ENCODE data around the gene PEX5L. TPM values are rescaled to one million over a fixed set of nuclear protein-coding genes. Genes with fewer than 3 reads are reported as not detected.

PEX5L gene
- total RNA-seq, 1 experiment from 2014 or later, result not detected

DNA sequence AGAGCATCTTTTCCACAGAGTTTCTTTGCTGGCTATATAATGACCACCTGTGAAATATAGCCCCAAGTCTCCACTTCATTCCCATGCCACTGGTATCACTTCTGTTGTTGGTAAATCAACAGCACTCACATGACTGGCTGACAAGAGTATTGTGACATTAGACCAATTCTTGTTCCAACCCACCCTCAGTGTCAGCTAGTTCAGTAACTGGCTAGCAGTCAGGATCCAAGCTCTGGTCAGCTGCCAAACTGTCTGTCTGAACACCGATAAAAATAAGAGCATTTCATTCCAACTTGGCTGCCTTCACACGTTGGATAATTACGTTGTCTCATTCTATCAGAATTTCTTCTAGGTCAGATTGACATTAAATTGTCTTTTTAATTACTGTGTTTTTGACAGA, 217.4 kb downstream of the PEX5L start:
- no peak overlapping the region for H2AFZ ChIP-seq (ENCODE audit: low read depth, low read length, poor library complexity, severe bottlenecking)
- TF ChIP-seq SP1 (IDR thresholded peaks at IDR 0.05; ENCODE audit: low read depth), result no peak
- TF ChIP-seq FOSL1 (IDR thresholded peaks at IDR 0.05; ENCODE audit: low read depth), result no peak
- no peak for TF ChIP-seq JUND (IDR thresholded peaks at IDR 0.05)
- TF ChIP-seq, protein P1, sequence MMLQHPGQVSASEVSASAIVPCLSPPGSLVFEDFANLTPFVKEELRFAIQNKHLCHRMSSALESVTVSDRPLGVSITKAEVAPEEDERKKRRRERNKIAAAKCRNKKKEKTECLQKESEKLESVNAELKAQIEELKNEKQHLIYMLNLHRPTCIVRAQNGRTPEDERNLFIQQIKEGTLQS (IDR thresholded peaks at IDR 0.05), result no peak
- TF ChIP-seq CEBPB (IDR thresholded peaks at IDR 0.05; ENCODE audit: low read depth), result no peak
- TF ChIP-seq SRF (IDR thresholded peaks at IDR 0.05; ENCODE audit: low read depth), result no peak
- no peak for TF ChIP-seq TCF7L2 (IDR thresholded peaks at IDR 0.05; ENCODE audit: borderline replicate concordance, extremely low read depth, insufficient read depth, insufficient read length)
- no peak for TF ChIP-seq EZH2 (IDR thresholded peaks at IDR 0.05)
- TF ChIP-seq ZFX (IDR thresholded peaks at IDR 0.05), result no peak
- TF ChIP-seq, protein P2, sequence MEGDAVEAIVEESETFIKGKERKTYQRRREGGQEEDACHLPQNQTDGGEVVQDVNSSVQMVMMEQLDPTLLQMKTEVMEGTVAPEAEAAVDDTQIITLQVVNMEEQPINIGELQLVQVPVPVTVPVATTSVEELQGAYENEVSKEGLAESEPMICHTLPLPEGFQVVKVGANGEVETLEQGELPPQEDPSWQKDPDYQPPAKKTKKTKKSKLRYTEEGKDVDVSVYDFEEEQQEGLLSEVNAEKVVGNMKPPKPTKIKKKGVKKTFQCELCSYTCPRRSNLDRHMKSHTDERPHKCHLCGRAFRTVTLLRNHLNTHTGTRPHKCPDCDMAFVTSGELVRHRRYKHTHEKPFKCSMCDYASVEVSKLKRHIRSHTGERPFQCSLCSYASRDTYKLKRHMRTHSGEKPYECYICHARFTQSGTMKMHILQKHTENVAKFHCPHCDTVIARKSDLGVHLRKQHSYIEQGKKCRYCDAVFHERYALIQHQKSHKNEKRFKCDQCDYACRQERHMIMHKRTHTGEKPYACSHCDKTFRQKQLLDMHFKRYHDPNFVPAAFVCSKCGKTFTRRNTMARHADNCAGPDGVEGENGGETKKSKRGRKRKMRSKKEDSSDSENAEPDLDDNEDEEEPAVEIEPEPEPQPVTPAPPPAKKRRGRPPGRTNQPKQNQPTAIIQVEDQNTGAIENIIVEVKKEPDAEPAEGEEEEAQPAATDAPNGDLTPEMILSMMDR (IDR thresholded peaks at IDR 0.05 in 2 of 3, conservative IDR thresholded peaks at IDR 0.05 in 1 of 3; ENCODE audit: borderline replicate concordance in 1 of 3, insufficient read depth in 1 of 3, low read depth in 2 of 3, low read length in 2 of 3), result no peak
- no peak for TF ChIP-seq POLR2AphosphoS5 (IDR thresholded peaks at IDR 0.05; ENCODE audit: low read depth, low read length)
- TF ChIP-seq, protein P3, sequence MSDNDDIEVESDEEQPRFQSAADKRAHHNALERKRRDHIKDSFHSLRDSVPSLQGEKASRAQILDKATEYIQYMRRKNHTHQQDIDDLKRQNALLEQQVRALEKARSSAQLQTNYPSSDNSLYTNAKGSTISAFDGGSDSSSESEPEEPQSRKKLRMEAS (IDR thresholded peaks at IDR 0.05), result no peak
- no peak for TF ChIP-seq YY1 (IDR thresholded peaks at IDR 0.05; ENCODE audit: extremely low read depth, insufficient replicate concordance, low read depth, low read length)
- TF ChIP-seq ZNF274 (IDR thresholded peaks at IDR 0.05; ENCODE audit: low read depth, low read length), result no peak
- TF ChIP-seq EGR1 (IDR thresholded peaks at IDR 0.05; ENCODE audit: low read depth), result no peak
- TF ChIP-seq SIN3A (IDR thresholded peaks at IDR 0.05; ENCODE audit: low read depth), result no peak
- TF ChIP-seq, protein P4, sequence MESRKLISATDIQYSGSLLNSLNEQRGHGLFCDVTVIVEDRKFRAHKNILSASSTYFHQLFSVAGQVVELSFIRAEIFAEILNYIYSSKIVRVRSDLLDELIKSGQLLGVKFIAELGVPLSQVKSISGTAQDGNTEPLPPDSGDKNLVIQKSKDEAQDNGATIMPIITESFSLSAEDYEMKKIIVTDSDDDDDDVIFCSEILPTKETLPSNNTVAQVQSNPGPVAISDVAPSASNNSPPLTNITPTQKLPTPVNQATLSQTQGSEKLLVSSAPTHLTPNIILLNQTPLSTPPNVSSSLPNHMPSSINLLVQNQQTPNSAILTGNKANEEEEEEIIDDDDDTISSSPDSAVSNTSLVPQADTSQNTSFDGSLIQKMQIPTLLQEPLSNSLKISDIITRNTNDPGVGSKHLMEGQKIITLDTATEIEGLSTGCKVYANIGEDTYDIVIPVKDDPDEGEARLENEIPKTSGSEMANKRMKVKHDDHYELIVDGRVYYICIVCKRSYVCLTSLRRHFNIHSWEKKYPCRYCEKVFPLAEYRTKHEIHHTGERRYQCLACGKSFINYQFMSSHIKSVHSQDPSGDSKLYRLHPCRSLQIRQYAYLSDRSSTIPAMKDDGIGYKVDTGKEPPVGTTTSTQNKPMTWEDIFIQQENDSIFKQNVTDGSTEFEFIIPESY (IDR thresholded peaks at IDR 0.05; ENCODE audit: extremely low read depth, insufficient replicate concordance, low read length), result no peak
- no peak for TF ChIP-seq EZH2phosphoT487 (IDR thresholded peaks at IDR 0.05; ENCODE audit: borderline replicate concordance)
- no peak for TF ChIP-seq POLR2A (IDR thresholded peaks at IDR 0.05; ENCODE audit: borderline replicate concordance, extremely low read depth, insufficient read depth, insufficient read length)

More for the DNA sequence above, 217.4 kb downstream of the PEX5L start:
- BruUV-seq (replicated peaks), result no TSS peak
- Histone ChIP-seq H3K27me3 (ENCODE audit: insufficient read depth, low read length) (peaks cover 29% of the 10 kb centered on the region), H3K4me2 (ENCODE audit: low read length) (no peak overlapping the region), H3K4me3 (replicated peaks in 1 of 2; ENCODE audit: low read depth in 1 of 2, low read length in 2 of 2) (no peak overlapping the region), H3K27ac (ENCODE audit: low read depth, low read length) (no peak overlapping the region), H4K20me1 (ENCODE audit: insufficient read depth) (no peaks in the 10 kb centered on the region), H3K9me2 (ENCODE audit: insufficient read depth) (no peaks in the 10 kb centered on the region), H3K36me3 (ENCODE audit: control insufficient read depth in 1 of 2, insufficient read depth in 2 of 2, low read length in 2 of 2) (no peaks in the 10 kb centered on the region), H3K9me3 (ENCODE audit: control insufficient read depth in 1 of 2, insufficient read depth in 1 of 2, low read depth in 1 of 2, low read length in 2 of 2) (no peaks in the 10 kb centered on the region), H3K4me1 (ENCODE audit: control insufficient read depth in 1 of 2, insufficient read depth in 2 of 2, low read length in 2 of 2) (no peaks in the 10 kb centered on the region), H3K79me2 (ENCODE audit: insufficient read depth, low read length) (no peaks in the 10 kb centered on the region), H3K9ac (ENCODE audit: low read length) (no peak overlapping the region)
- DNase-seq (ENCODE audit: low read depth, low spot score) (no peak), ATAC-seq (no peak)
- CTCF ChIA-PET, result interaction anchor here (0.9 kb wide), 1 partner anchor 8 kb away, joined by 3 read pairs; no protein-coding TSS in a partner anchor
- RAD21 ChIA-PET (ENCODE audit: low non-redundant PET in 1 of 2, low total read pairs in 2 of 2, uncharacterized antibody in 2 of 2, unreplicated experiment in 2 of 2), result no interaction called here
- POLR2A ChIA-PET, result no interaction called here
- intact Hi-C loops (cut with micrococcal nuclease), result no loop called here

Data from HCT116 (cell line).